RCC 7860 (cell line): ENCODE data around the gene MOXD1.
"Not testable (repeated sequence)": the region's sequence is repeated elsewhere in the genome, so short reads cannot be mapped to it uniquely, and the experiment has no call there.

Source experiments
- DNase-seq: peaks from one replicate; pipeline ENCODE4 v3.0.0-alpha.2; 2015; ENCODE audit warnings: low spot score
- FAIRE-seq: peaks from 2 replicates; lab custom pipeline; 2012; peaks lifted over from hg19 to GRCh38; lab: Jason Lieb, UNC

MOXD1 gene

DNA sequence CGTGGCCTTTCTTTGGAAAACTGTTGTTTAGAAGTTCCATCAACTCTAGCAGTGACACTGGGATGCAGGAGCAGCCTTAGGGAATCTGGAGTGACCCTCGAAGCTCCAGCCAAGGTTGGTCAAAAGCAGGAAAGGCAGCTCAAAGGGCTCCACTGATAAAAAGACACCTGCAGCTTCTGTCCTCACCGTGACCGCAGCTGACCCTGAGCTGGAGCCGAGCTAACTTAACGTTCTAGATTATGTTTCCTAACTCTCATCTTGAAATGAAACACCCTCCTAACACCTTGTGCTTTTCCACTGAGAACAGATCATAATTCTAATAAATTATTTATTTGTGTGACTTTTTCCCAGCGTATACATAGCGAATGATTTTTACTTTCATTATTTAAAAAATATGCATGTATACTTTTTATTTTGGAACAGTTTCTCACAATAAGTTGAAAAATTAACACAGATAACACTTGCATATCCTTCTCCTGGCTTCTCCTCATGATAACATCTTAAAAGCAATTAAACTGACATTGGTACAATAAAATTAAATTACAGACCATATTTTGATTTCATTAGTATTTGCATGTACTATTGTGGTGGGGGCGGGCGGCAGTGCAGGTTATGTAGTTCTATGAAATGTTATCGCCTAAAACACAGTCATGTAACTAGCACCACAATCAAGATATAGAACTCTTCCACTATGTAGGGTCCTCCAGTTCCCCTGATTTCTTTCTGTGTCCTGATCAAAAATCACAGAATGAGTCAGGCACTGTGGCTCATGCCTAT, 116.1 kb downstream of the MOXD1 start:
- FAIRE-seq (no peak), DNase-seq (no peak)

DNA sequence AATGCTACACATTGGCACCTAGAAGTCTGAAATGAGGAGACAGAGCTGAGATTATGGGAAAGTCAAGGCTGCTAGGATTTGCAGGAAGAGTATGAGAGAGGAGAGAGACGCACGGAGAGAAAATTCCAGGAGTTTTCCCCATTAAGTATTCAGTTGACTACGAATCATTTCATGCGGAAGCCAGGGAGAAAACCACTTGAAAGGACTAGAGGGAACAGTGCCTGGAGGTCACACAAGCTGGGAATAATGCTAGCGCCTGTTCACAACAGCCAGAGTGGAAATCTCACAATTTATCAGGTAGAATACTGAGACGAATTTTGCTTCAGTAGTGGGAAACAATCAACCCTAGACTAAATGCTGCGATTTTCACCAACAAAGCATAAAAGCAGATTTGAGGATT, 118.6 kb downstream of the MOXD1 start:
- no peak for DNase-seq
- FAIRE-seq, result no peak

DNA sequence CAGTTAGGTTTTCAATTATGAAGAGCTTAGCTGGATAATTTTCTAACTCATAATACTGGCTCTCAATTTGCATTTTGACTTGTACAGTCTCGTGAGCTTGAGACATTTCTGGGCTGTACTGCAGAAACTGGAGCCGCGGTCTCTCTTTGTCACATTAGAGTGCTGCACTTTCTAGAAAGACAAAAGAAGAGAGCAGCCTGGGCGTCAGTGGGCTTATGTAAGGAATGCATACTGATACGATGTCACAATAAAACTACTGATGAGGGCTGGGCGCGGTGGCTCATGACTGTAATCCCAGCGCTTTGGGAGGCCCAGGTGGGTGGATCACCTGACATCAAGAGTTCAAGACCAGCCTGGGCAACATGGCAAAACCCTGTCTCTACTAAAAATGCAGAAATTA, 120.8 kb downstream of the MOXD1 start:
- FAIRE-seq, result no peak

DNA sequence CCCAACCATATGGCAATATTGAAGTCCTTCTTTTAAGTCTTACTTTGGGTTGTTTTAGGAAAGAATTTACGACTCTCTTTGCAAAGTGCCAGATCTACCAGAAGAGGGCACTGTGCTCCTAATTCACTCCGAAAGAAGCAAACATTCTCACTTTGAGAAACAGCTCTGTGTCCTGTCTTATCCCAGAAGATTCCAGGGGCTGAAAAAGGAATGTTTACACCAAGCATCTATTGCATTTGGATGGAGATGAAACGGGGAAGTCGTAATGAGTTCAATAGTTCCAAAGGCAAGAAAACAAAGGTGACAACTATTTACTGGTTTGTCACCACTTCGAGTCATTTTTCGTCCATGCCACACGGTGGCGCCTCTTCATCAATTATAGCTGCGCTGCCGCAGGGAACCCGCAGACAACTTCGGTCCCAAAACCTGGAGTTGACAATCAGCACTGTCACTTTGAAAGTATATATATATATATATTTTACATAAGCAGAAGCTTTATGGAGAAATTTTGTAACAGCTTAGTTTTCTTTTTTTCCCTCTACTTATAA, 121.6 kb downstream of the MOXD1 start:
- FAIRE-seq (peak; percentile 59), DNase-seq (peak; percentile 50)

More for the DNA sequence above, 120.8 kb downstream of the MOXD1 start:
- DNase-seq, result no peak

DNA sequence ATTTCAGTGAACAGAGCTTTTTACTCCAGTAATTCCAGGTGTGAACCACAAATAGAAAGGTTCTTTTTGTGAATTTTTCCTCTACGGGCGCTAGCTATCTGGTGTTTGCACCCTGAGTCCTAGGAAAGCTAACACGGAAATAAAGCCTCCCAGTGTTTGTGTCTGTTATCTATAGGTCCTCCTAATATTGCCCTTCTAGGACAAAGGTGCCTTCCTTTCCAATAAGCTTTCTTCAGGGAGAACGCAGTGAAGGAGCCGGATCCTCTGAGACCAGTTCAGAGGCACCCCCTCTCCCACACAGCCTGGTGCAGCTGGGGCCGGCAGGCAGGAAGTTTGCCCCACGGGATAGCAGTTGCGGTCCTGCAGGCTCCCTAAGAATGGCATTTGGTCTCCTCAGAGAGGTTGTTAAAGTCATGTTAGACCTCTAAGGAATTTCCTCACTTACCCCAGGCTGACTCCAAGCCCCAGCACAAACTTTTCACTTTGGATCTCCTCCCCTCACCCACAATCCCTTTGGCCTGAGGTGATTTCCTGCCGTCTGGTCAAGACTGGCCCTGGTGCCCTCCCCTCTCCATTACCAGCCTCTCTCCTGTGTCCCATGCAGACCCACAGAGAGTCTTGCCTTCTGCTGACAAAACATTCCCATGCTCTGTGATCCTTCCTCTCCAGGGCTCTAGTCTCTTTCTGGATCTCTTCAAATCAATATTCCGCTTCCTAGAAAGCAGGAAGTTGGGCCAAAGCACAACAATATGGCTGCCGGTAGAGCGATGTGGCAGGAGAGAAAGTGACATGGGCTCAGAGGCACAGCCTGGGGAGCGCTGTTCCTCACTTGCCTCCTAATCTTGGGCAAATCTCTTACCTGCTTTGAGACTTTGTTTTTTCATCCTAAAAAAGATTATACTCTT, 126.0 kb downstream of the MOXD1 start:
- no peak for DNase-seq
- FAIRE-seq, result no peak

DNA sequence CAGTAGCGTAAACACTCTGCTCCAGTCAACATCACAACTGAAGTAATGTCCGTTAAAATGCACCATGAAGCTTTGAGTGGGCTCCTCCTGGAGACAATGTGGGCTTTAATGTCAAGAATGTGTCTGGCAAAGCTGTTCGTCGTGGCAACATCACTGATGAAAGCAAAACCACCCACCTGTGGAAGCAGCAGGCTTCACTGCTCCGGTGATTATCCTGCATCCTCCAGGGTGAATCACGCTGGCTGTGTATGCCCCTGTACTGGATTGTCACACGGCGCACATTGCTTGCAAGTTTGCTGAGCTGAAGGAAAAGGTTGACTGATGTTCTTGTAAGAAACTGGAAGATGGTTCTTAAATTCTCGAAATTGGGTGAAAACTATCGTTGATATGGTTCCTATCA, 128.5 kb downstream of the MOXD1 start:
- FAIRE-seq, result no peak
- DNase-seq, result no peak

DNA sequence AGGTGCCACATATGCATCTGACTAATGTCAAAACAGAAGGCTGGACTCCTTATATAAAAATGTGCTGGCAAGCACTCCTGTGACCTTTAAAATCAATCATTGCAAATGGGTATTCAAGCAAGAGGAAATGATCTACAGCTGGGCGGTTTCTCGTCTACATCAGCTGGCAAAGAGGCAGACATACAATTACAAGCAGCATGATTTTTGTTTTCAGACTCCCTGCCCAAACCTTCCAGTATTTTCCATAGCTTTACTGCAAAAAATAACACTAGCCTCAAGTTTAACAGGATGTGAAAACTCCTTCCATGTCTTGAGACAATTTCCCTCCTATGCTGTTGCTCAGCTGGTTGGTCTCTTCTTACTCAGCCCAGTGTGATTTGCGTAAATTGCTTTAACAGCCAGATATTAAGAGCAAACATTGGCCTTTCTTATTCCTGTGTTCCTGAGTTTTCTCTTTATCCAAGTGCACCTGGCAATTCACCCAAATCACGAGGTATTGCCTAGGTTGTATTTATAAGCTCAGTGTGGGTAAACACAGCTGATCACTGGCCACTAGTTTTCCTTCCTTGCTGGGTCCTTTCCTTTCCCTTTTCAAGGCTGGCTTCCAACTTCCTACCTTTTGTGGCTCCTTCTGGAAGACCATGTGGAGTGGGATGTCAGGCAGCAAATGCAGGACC, 130.4 kb downstream of the MOXD1 start:
- DNase-seq (no peak), FAIRE-seq (no peak)

DNA sequence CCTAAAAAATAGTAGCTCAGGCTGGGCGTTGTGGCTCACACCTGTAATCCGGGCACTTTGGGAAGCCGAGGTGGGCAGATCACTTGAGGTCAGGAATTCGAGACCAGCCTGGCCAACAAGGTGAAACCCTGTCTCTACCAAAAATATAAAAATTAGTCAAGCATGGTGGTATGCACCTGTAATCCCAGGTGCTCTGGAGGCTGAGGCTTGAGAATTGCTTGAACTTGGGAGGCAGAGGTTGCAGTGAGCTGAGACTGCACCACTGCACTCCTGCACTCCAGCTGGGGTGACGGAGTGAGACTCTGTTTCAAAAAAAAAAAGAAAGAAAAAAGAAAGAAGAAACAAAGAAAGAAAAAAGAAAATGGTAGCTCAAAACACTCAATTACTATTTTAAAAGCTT, 132.6 kb downstream of the MOXD1 start:
- not testable (repeated sequence) for FAIRE-seq, DNase-seq

DNA sequence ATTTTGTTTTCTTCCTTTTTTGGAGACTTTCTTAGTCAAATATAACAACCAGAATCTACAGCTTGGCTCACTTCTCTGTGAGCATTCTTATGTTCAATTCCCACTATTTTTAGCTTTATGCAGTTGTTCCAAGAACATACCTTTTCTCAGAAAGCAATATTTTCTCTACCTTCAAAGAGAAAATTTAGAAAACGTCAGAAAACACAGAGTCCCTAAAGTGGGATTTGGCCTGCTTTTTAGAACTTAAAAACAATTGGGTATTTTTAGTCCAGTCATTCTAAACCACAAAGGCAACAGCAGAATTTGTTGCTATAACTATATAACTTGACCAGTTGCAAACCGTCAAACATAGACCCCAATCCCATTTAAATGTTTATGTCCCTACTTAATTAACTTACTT, 133.1 kb downstream of the MOXD1 start:
- no peak for FAIRE-seq

DNA sequence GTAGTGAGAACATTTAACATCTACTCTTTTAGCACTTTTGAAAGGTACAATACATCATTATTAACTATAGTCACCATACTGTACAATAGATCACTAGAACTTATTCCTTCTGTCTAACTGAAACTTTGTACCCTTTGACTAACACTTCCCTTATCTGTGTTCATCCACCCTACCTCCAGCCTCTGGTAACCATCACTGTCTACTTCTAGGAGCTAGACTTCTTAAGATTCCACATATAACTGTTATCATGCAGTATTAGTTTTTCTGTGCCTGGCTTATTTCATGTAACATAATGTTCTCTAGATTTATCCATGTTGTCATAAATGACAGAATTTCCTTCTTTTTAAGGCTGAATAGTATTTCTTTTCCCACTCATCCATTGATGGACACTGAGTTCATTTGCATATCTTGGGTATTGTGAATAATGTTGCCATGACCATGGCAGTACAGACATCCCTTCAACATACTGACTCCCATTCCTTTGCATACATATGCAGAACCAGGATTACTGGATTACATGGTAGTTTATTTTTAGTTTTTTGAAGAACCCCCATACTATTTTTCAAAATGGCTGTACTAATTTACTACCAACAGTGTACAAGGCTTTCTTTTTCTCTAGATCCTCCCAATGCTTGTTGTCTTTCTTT, 135.7 kb downstream of the MOXD1 start:
- FAIRE-seq (no peak), DNase-seq (no peak)

More for the DNA sequence above, 133.1 kb downstream of the MOXD1 start:
- no peak for DNase-seq

DNA sequence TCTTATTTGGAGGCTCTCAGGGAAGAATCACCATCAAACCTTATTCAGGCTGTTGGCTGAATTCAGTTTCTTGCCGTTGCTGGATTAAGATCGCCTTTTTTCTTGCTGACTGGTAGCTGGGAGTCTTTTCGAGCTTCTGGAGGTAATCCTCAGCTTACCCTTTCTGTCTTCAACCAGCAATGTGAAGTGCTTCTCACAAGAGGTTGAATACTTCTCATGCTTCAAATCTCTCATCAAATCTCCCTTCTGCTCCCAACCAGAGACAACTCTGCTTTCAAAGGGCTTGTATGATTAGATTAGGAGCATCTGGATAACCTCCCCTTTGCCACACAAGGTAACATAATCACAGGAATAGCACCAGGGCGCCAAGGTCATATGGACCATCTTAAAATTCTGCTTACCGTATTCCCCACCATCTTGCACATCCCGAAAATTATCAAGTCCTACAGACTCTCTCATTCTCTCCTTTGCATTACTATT, 137.2 kb downstream of the MOXD1 start:
- DNase-seq, result no peak
- no peak for FAIRE-seq

DNA sequence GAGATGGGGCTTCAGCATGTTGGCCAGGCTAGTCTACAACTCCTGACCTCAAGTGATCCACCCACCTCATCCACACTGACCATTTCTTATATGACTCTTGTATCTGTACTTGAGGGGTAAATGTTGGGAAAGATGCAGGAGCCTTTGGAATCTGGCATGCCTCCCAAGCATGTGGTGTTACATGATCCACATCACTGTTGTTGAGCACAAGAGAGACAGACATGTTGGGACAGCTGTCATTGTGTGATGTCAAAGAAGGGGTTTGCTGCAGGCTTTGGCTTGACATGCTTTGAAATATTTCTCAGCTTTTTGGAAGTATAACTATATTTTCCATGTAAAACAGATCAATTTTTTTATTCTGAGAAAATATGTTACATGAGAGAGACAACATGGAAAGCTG, 139.9 kb downstream of the MOXD1 start:
- DNase-seq (no peak), FAIRE-seq (no peak)

DNA sequence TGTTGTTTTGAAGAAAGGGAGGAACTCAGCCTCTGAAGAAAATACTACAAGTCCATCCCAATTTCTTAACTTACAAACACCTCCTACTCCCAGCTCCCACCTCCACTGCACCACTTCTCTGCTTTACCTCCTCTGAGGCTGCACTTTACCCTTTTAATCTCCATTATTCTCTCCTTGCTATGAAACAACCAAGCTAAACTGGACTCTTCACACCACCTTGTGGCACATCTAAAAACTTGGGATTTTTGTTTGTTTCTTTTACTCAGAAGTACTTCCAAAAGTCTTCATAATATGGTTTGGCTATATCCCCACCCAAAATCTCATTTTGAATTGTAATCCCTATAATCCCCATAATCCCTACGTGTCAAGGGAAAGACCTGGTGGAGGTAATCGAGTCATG, 142.2 kb downstream of the MOXD1 start:
- no peak for FAIRE-seq
- no peak for DNase-seq

DNA sequence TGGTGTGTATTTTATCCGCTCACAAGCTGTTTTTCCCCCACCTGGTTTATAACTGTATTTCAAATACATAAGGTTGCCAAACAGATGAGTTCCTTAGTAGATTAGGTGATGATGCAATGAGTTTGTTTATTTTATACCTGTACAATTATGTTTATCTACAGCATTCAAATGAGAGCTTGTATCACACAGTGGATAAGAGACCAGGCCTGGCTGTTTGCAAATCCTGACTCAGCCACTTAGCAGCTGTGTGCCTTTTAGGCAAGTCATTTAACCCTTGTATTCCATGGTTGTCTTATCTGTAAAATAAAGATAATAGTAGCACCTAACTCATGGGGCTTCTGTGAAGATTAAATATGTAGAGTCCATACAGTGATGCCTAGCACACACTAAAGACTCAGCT, 143.7 kb downstream of the MOXD1 start:
- no peak for DNase-seq
- FAIRE-seq, result no peak

DNA sequence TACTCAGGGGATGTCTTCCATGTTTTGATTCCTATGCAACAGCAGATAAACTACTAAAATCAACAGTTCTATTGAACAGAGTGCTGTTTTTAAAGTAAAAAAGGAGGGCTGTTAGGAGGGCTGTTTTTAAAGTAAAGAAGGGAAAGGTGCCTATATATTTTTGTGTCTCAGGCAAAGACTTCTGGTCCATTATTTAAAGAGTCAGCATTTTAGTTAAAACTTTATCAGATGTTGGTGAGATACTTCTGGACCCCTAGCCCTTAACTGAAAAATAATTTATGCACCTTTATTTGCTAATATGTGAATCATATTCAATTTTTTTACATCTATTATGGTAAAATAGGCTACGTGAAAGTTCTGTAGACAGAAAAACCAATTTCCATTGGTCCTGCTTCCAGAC, 144.8 kb downstream of the MOXD1 start:
- FAIRE-seq (no peak), DNase-seq (no peak)

DNA sequence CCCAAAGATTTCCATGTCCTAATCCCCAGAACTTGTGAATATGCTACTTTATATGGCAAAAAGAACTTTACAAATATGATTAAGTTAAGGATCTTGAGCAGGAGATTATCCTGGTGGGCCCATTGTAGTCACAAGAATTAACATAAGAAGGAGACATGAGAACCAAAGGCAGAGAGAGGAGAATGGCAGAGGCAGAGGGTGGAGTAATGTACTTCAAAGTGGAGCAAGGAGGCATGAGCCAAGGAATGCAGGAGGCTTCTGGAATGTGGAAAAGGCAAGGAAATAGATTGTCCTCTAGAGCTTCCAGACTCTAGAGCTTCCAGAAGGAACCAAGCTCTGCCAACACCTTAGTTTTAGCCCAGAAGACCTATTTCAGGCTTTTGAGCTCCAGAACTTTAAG, 147.4 kb downstream of the MOXD1 start:
- no peak for FAIRE-seq
- no peak for DNase-seq

DNA sequence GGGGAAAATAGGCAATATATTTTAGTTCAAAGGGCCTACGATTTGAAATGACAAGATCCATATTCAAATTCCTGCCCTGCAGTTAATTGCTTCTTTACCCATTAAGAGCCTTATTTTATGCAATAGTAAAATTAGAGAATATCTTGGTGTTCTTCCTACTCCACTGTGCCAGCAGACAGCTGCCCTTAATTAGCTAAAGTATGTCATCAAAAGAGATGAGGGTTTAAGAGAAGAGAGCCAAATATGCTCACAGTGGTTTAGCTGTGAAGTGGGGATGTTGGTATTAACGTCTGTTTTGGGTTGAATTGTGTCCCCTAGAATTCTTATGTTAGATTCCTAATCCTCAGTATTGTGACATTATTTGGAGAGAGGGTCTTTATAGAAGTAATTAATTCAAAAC, 148.1 kb downstream of the MOXD1 start:
- FAIRE-seq (no peak), DNase-seq (no peak)

DNA sequence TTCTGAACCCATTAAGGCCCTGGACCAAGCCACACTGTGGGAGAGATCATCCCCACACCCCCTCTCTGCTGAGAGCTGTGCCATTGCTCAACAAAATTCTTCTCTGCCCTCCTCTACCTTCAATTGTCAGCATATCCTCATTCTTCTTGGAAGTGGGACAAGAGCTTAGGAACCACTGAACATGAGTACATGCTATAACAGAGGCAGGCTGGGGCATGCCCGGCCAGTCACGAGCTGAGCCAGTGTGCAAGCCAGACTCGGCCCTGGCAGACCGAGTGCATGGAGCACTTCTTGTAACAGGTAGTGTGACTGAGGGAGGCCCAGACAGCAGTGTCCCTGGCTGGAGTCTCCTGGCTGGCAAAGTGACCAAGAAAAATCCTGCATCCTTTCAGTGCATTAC, 149.2 kb downstream of the MOXD1 start:
- FAIRE-seq (no peak), DNase-seq (no peak)

DNA sequence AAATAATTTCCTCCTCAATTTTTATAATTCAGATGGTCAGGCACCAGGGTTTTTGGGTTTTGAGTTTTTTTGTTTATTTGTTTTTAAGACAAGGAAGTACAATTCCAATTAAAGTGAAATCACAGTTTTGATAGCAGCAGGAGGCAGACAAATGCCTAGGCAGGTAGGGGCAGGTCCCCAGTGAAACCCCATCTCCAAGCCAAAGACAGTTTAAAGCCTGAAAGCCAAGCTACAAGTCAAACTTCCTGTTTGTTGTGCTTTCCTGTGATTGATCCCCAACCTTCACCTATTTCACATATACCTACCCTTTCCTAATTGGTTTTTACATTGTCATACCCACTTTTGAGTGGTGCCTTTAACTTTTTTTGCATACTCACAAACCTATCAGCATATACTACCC, 149.6 kb downstream of the MOXD1 start:
- DNase-seq, result no peak
- no peak for FAIRE-seq

DNA sequence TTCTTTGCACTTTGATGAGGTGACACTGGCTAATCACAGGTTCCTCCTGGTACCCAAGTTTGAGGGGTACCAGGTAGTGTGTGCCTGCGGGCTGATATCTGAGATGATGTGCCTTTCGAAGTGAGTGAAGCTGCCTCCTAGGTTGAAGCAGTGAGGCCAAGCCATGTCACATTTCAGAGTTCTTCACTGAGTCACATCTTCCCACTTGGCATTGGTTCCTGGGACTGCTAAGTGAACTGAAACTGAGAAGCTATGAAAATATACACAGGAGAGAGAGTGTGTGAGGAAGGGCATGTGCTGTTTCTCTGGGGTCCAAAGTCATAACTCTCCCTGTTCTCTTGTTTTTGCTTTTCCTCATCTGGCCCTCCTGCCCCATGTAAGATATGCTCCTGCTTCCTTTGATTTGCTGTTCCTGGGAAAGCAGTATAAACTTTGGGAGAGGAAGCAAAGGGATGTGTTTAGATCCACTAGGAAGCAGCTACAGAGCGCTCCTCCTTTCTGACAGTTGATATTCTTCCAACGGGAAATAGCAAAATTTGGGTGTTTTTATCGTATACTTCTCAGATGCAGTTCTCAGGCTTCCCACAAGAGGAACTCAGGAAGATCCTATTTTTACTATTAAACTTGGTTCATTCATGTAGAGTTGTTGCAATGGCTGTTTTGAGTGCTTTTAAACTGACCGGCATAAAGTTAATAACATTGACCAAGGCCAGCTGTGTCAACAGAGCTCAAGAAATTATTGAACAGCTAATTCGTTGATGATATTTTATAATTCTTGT, 153.7 kb downstream of the MOXD1 start:
- no peak for DNase-seq
- no peak for FAIRE-seq
